ENCODE results near the gene ZNF423.

DNA sequence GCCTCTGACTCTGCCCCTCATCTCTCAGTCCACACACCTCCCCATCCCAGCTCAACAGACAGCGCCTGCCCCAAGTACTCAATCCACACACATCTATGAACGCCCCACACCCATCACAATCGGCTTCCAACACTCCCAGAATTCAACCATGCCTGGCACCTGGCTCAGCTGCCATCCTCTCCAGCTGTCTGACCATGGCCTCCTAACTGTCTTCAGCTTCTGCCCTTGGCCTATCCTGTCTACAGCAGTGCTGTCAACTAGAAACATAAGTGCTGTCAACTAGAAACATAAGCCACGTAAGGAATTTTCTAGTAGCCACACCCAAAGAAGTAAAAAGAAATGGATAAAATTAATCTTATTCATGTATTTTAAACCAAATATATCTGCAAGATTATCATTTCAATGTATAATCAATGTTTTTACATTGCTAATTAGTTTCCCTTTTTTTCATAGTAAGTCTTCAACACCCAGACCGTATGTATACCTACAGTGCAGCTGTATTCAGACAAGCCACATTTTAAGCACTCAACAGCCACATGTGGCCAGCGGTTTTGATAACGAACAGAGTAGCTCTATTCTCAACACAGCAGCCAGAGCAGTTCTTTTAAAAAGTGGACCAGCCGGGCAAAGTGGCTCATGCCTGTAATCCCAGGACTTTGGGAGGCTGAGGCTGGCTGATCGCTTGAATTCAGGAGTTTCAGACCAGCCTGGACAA lies 48.6 kb upstream of the ZNF423 start:
- TF ChIP-seq, protein P1, sequence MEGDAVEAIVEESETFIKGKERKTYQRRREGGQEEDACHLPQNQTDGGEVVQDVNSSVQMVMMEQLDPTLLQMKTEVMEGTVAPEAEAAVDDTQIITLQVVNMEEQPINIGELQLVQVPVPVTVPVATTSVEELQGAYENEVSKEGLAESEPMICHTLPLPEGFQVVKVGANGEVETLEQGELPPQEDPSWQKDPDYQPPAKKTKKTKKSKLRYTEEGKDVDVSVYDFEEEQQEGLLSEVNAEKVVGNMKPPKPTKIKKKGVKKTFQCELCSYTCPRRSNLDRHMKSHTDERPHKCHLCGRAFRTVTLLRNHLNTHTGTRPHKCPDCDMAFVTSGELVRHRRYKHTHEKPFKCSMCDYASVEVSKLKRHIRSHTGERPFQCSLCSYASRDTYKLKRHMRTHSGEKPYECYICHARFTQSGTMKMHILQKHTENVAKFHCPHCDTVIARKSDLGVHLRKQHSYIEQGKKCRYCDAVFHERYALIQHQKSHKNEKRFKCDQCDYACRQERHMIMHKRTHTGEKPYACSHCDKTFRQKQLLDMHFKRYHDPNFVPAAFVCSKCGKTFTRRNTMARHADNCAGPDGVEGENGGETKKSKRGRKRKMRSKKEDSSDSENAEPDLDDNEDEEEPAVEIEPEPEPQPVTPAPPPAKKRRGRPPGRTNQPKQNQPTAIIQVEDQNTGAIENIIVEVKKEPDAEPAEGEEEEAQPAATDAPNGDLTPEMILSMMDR (IDR thresholded peaks at IDR 0.05), result no peak
- TF ChIP-seq POLR2A (IDR thresholded peaks at IDR 0.05), result no peak
